Measurements from ENCODE around the gene FAR2.
"Not testable (repeated sequence)": the region's sequence is repeated elsewhere in the genome, so short reads cannot be mapped to it uniquely, and the experiment has no call there.

Gene FAR2

DNA sequence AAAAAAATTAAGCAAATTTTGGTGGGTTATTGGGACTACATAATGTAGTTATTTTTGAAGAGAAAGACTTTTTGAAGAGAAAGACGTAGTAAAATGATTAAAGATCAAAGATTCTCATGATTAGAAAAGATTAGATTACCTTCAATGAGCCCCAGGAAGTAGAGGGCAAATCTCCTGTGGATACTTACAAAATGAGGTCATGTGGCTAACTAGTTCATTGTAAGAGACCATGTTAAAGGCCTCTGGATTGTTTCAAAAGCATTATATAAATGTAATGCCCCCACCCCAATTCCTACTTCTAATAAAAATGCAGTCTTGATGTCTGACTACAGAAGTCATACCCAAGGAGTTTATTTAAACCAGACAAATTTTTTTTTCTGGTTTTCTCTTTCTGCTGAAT, 138.5 kb downstream of the FAR2 start:
- H3K56ac ChIP-seq (ENCODE audit: low read length), result no peak overlapping the region
- H3K23ac ChIP-seq (ENCODE audit: low read length), result no peak overlapping the region
- H2BK15ac ChIP-seq (replicated peaks; ENCODE audit: low read depth), result peak overlapping the region; percentile 74
- no peak overlapping the region for H3K4ac ChIP-seq (ENCODE audit: low read depth, low read length)
- 100% methylated on average over 1 of the region's 1 CpG for WGBS (ENCODE audit: extremely low coverage, insufficient coverage, low lambda C conversion rate)
- no peaks in the 10 kb centered on the region for H3K79me1 ChIP-seq (ENCODE audit: low read length)
- no peak overlapping the region for H3K4me3 ChIP-seq (ENCODE audit: low read length)
- no peak overlapping the region for H4K5ac ChIP-seq (ENCODE audit: low read length)
- peaks cover 2% of the 10 kb centered on the region for H3K4me1 ChIP-seq (ENCODE audit: control insufficient read depth, low read depth, low read length)
- no peak overlapping the region for H3K9ac ChIP-seq (ENCODE audit: low read length)
- no peak overlapping the region for H3K27ac ChIP-seq (ENCODE audit: low read depth, low read length)
- no peak overlapping the region for H2BK5ac ChIP-seq (ENCODE audit: low read length)
- no peak overlapping the region for H3K4me2 ChIP-seq (ENCODE audit: low read length)
- no peak overlapping the region for H2AK5ac ChIP-seq (ENCODE audit: low read length)
- no peaks in the 10 kb centered on the region for H3K27me3 ChIP-seq (ENCODE audit: insufficient read depth, low read length, poor library complexity)
- no peak overlapping the region for H2BK120ac ChIP-seq (ENCODE audit: low read depth, low read length)
- H4K8ac ChIP-seq (ENCODE audit: low read depth, low read length), result no peak overlapping the region
- peak; percentile 63 for DNase-seq
- no peaks in the 10 kb centered on the region for H3K36me3 ChIP-seq (ENCODE audit: control insufficient read depth, insufficient read depth, low read length)
- no peak overlapping the region for H3K18ac ChIP-seq (ENCODE audit: low read length)
- H3K79me2 ChIP-seq (ENCODE audit: control insufficient read depth, insufficient read depth, low read length), result no peaks in the 10 kb centered on the region

DNA sequence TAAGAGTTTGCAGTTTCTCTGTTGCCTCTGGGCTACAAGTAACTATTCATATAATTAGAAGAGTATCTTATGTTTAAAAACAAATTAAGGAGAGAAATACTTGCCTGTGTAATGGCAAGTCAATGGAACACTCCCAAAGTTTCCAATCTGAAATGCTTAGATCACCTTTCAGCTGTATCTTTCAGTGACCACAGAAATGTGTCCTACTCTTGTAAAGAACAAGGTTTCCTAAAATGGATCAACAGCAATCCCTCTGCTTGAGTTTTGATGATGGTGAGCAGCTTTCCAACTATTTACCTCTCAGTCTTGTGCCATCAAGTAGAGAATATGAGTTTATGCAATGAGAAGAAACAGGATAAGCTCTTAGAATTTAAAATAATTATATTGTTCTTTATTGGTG, 139.0 kb downstream of the FAR2 start:
- no peak overlapping the region for H3K27ac ChIP-seq (ENCODE audit: low read depth, low read length)
- H3K18ac ChIP-seq (ENCODE audit: low read length), result no peak overlapping the region
- no peaks in the 10 kb centered on the region for H3K36me3 ChIP-seq (ENCODE audit: control insufficient read depth, insufficient read depth, low read length)
- no peaks in the 10 kb centered on the region for H3K27me3 ChIP-seq (ENCODE audit: insufficient read depth, low read length, poor library complexity)
- no peak overlapping the region for H3K4ac ChIP-seq (ENCODE audit: low read depth, low read length)
- H3K4me3 ChIP-seq (ENCODE audit: low read length), result no peak overlapping the region
- peak overlapping the region; percentile 54 for H3K56ac ChIP-seq (ENCODE audit: low read length)
- peaks cover 2% of the 10 kb centered on the region for H3K4me1 ChIP-seq (ENCODE audit: control insufficient read depth, low read depth, low read length)
- no peak for DNase-seq
- H4K5ac ChIP-seq (ENCODE audit: low read length), result no peak overlapping the region
- H3K79me1 ChIP-seq (ENCODE audit: low read length), result no peaks in the 10 kb centered on the region
- no peak overlapping the region for H2BK5ac ChIP-seq (ENCODE audit: low read length)
- H3K4me2 ChIP-seq (ENCODE audit: low read length), result no peak overlapping the region
- peak overlapping the region; percentile 74 for H2BK15ac ChIP-seq (replicated peaks; ENCODE audit: low read depth)
- H4K8ac ChIP-seq (ENCODE audit: low read depth, low read length), result no peak overlapping the region
- H2BK120ac ChIP-seq (ENCODE audit: low read depth, low read length), result peak overlapping the region; percentile 73
- H3K79me2 ChIP-seq (ENCODE audit: control insufficient read depth, insufficient read depth, low read length), result no peaks in the 10 kb centered on the region
- H3K9ac ChIP-seq (ENCODE audit: low read length), result no peak overlapping the region
- H2AK5ac ChIP-seq (ENCODE audit: low read length), result peak overlapping the region; percentile 73
- no peak overlapping the region for H3K23ac ChIP-seq (ENCODE audit: low read length)

DNA sequence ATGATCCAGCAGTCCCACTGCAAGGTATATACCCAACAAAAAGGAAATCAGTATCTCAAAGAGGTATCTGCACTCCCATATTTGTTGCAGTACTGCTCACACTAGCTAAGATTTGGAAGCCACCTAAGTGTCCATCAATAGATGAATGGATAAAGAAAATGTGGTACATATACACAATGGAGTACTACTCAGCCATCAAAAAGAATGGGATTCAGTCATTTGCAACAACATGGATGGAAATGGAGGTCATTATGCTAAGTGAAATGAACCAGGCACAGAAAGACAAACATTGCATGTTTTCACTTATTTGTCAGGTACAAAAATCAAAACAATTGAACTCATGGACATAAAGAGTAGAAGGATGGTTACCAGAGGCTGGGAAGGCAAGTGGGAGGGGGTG, 141.4 kb downstream of the FAR2 start:
- H3K56ac ChIP-seq (ENCODE audit: low read length); H3K27me3 ChIP-seq (ENCODE audit: insufficient read depth, low read length, poor library complexity); H4K8ac ChIP-seq (ENCODE audit: low read depth, low read length); H4K5ac ChIP-seq (ENCODE audit: low read length); H3K4me2 ChIP-seq (ENCODE audit: low read length); H3K4me1 ChIP-seq (ENCODE audit: control insufficient read depth, low read depth, low read length); H3K27ac ChIP-seq (ENCODE audit: low read depth, low read length); DNase-seq; H3K36me3 ChIP-seq (ENCODE audit: control insufficient read depth, insufficient read depth, low read length); H3K4me3 ChIP-seq (ENCODE audit: low read length); H2BK120ac ChIP-seq (ENCODE audit: low read depth, low read length); H3K18ac ChIP-seq (ENCODE audit: low read length); H3K23ac ChIP-seq (ENCODE audit: low read length); H3K4ac ChIP-seq (ENCODE audit: low read depth, low read length); H3K9ac ChIP-seq (ENCODE audit: low read length); H3K79me2 ChIP-seq (ENCODE audit: control insufficient read depth, insufficient read depth, low read length); H2BK15ac ChIP-seq (replicated peaks; ENCODE audit: low read depth); H2AK5ac ChIP-seq (ENCODE audit: low read length); H2BK5ac ChIP-seq (ENCODE audit: low read length); H3K79me1 ChIP-seq (ENCODE audit: low read length): not testable (repeated sequence)

DNA sequence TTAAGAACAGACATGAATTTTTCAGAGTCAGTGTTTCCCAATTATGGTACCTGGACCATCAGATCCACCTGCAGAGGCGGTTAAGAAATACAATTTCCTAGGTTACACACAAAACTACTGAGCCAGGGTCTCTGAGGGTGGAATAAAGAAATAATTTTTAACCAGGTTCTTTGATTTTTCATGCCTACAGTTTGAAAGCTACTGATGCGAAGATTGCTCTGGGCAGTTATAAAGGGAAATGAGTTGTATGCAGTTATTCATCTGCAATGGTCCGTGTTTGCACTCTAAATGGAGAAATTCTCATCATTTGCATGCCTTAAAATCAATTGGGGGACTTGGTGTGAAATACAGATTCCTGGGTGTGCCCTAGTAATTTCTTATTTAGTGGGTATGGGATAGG, 142.1 kb downstream of the FAR2 start:
- H3K4me1 ChIP-seq (ENCODE audit: control insufficient read depth, low read depth, low read length), result peaks cover 2% of the 10 kb centered on the region
- H2BK5ac ChIP-seq (ENCODE audit: low read length), result no peak overlapping the region
- no peak overlapping the region for H3K27ac ChIP-seq (ENCODE audit: low read depth, low read length)
- H3K56ac ChIP-seq (ENCODE audit: low read length), result no peak overlapping the region
- H2AK5ac ChIP-seq (ENCODE audit: low read length), result no peak overlapping the region
- H3K4me3 ChIP-seq (ENCODE audit: low read length), result no peak overlapping the region
- no peak overlapping the region for H2BK120ac ChIP-seq (ENCODE audit: low read depth, low read length)
- no peak overlapping the region for H3K4me2 ChIP-seq (ENCODE audit: low read length)
- DNase-seq, result no peak
- no peaks in the 10 kb centered on the region for H3K36me3 ChIP-seq (ENCODE audit: control insufficient read depth, insufficient read depth, low read length)
- WGBS (ENCODE audit: extremely low coverage, insufficient coverage, low lambda C conversion rate), result no CpG with 5 or more reads among the region's 3 CpGs
- no peak overlapping the region for H3K23ac ChIP-seq (ENCODE audit: low read length)
- no peak overlapping the region for H3K9ac ChIP-seq (ENCODE audit: low read length)
- H3K4ac ChIP-seq (ENCODE audit: low read depth, low read length), result no peak overlapping the region
- H3K18ac ChIP-seq (ENCODE audit: low read length), result no peak overlapping the region
- no peaks in the 10 kb centered on the region for H3K79me1 ChIP-seq (ENCODE audit: low read length)
- H3K27me3 ChIP-seq (ENCODE audit: insufficient read depth, low read length, poor library complexity), result no peaks in the 10 kb centered on the region
- no peak overlapping the region for H4K5ac ChIP-seq (ENCODE audit: low read length)
- no peak overlapping the region for H2BK15ac ChIP-seq (replicated peaks; ENCODE audit: low read depth)
- no peak overlapping the region for H4K8ac ChIP-seq (ENCODE audit: low read depth, low read length)
- no peaks in the 10 kb centered on the region for H3K79me2 ChIP-seq (ENCODE audit: control insufficient read depth, insufficient read depth, low read length)

DNA sequence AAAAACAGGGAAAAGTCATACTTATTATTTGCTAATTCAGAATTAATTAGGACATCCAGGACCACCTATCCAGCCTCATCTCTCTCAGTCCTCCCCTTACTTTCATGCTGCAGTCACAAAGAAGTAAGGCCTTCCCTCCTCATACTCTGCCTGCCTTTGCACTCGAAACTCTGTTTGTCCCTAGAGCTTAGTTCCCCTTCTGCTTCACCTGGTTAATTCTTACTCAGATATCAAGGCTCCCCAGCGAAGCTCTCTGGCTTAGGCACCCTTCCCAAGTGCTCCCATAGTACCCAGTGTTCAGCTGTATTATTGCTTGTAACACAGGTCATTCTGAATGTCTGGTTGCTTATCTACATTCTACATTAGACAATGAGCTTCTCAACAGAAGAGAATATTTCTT, 150.6 kb downstream of the FAR2 start:
- H2BK5ac ChIP-seq (ENCODE audit: low read length), result no peak overlapping the region
- H3K27me3 ChIP-seq (ENCODE audit: insufficient read depth, low read length, poor library complexity), result no peaks in the 10 kb centered on the region
- no peaks in the 10 kb centered on the region for H3K79me1 ChIP-seq (ENCODE audit: low read length)
- no peak overlapping the region for H2BK15ac ChIP-seq (replicated peaks; ENCODE audit: low read depth)
- no peak overlapping the region for H3K4me2 ChIP-seq (ENCODE audit: low read length)
- no peak for DNase-seq
- no peak overlapping the region for H3K4me3 ChIP-seq (ENCODE audit: low read length)
- WGBS (ENCODE audit: extremely low coverage, insufficient coverage, low lambda C conversion rate), result no CpG with 5 or more reads among the region's 2 CpGs
- no peak overlapping the region for H2AK5ac ChIP-seq (ENCODE audit: low read length)
- H3K18ac ChIP-seq (ENCODE audit: low read length), result no peak overlapping the region
- no peaks in the 10 kb centered on the region for H3K36me3 ChIP-seq (ENCODE audit: control insufficient read depth, insufficient read depth, low read length)
- H4K8ac ChIP-seq (ENCODE audit: low read depth, low read length), result no peak overlapping the region
- no peak overlapping the region for H3K23ac ChIP-seq (ENCODE audit: low read length)
- H3K4ac ChIP-seq (ENCODE audit: low read depth, low read length), result no peak overlapping the region
- H2BK120ac ChIP-seq (ENCODE audit: low read depth, low read length), result no peak overlapping the region
- H4K5ac ChIP-seq (ENCODE audit: low read length), result no peak overlapping the region
- no peaks in the 10 kb centered on the region for H3K79me2 ChIP-seq (ENCODE audit: control insufficient read depth, insufficient read depth, low read length)
- H3K56ac ChIP-seq (ENCODE audit: low read length), result no peak overlapping the region
- no peak overlapping the region for H3K27ac ChIP-seq (ENCODE audit: low read depth, low read length)
- peaks cover 2% of the 10 kb centered on the region for H3K4me1 ChIP-seq (ENCODE audit: control insufficient read depth, low read depth, low read length)
- H3K9ac ChIP-seq (ENCODE audit: low read length), result no peak overlapping the region

DNA sequence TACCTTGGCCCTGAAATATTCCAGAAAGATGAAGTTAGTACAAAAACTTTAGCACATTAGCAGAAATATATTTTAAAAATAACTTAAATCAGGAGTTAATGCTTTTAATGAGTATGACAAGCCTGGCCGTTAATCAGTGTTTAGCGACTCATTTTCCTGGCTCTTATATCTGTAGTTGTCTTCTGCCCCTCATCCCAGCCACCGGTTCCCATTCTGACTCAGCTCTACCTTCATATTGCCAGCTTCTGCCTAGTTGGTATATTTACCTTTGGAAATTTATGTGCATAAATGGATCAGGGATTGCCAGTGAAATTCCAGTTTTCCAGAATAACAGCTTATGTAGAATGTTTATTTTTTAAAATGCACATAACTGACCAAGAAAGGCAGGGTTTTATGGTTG, 152.0 kb downstream of the FAR2 start:
- no peak overlapping the region for H3K27ac ChIP-seq (ENCODE audit: low read depth, low read length)
- no peaks in the 10 kb centered on the region for H3K79me2 ChIP-seq (ENCODE audit: control insufficient read depth, insufficient read depth, low read length)
- no peaks in the 10 kb centered on the region for H3K27me3 ChIP-seq (ENCODE audit: insufficient read depth, low read length, poor library complexity)
- WGBS (ENCODE audit: extremely low coverage, insufficient coverage, low lambda C conversion rate), result no CpG with 5 or more reads among the region's 3 CpGs
- H2BK120ac ChIP-seq (ENCODE audit: low read depth, low read length), result no peak overlapping the region
- no peak overlapping the region for H3K23ac ChIP-seq (ENCODE audit: low read length)
- H4K5ac ChIP-seq (ENCODE audit: low read length), result no peak overlapping the region
- no peak overlapping the region for H2BK15ac ChIP-seq (replicated peaks; ENCODE audit: low read depth)
- no peak overlapping the region for H3K4me2 ChIP-seq (ENCODE audit: low read length)
- H3K79me1 ChIP-seq (ENCODE audit: low read length), result no peaks in the 10 kb centered on the region
- H3K4me1 ChIP-seq (ENCODE audit: control insufficient read depth, low read depth, low read length), result peaks cover 2% of the 10 kb centered on the region
- no peak overlapping the region for H3K4me3 ChIP-seq (ENCODE audit: low read length)
- H3K9ac ChIP-seq (ENCODE audit: low read length), result no peak overlapping the region
- DNase-seq, result no peak
- H2AK5ac ChIP-seq (ENCODE audit: low read length), result no peak overlapping the region
- H2BK5ac ChIP-seq (ENCODE audit: low read length), result no peak overlapping the region
- no peaks in the 10 kb centered on the region for H3K36me3 ChIP-seq (ENCODE audit: control insufficient read depth, insufficient read depth, low read length)
- no peak overlapping the region for H3K18ac ChIP-seq (ENCODE audit: low read length)
- no peak overlapping the region for H3K4ac ChIP-seq (ENCODE audit: low read depth, low read length)
- no peak overlapping the region for H3K56ac ChIP-seq (ENCODE audit: low read length)
- no peak overlapping the region for H4K8ac ChIP-seq (ENCODE audit: low read depth, low read length)
